ENCODE results near the gene TAS2R40. TPM values are rescaled to one million over a fixed set of nuclear protein-coding genes. Genes with fewer than 3 reads are reported as not detected.
"Not testable (repeated sequence)": the region's sequence is repeated elsewhere in the genome, so short reads cannot be mapped to it uniquely, and the experiment has no call there.

Gene TAS2R40
- total RNA-seq, 1 donor from 2014 or later: 0.72 TPM

GRCh38 chr7:143250199-143250598, 28.4 kb downstream of the TAS2R40 start:
- no peak for DNase-seq (ENCODE audit: low spot score)

- DNase-seq (ENCODE audit: low spot score): no peak
Observed at GRCh38 chr7:143250822-143251221, 29.0 kb downstream of the TAS2R40 start.

DNA sequence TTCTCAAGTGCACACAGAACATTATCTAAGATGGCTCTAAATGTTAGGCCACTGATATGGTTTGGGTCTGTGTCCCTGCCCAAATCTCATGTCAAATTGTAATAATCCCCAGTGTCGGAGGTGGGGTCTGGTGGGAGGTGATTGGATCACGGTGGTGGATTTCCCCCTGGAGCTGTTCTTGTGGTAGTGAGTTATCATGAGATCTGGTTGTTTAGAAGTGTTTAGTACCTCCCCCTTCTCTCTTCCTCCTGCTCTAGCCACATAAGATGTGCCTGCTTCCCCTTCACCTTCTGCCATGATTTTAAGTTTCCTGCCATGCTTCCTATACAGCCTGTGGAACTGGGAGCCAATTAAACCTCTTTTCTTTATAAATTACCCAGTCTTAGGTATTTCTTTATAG, 30.2 kb downstream of the TAS2R40 start:
- no peak for DNase-seq (ENCODE audit: low spot score)

DNA sequence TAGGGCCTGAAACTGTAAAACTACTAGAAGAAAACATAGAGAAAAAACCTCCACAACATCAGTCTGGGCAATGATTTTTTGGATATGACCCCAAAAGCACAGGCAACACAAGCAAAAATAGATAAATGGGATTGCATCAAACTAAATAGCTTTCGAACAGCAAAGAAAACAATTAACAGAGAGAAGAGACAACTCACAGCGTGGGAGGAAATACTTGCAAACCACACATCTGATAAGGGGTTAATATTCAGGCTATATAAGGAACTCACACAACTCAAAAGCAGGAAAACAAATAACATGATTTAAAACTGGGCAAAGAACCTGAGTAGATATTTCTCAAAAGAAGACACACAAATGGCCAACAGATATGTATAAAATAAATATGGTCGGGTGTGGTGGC, 33.7 kb downstream of the TAS2R40 start:
- DNase-seq (ENCODE audit: low spot score): no peak

- DNase-seq (ENCODE audit: low spot score): no peak
Observed at GRCh38 chr7:143256325-143256724, 34.5 kb downstream of the TAS2R40 start.

- DNase-seq (ENCODE audit: low spot score): no peak
Observed at GRCh38 chr7:143256932-143257331, 35.1 kb downstream of the TAS2R40 start.

DNA sequence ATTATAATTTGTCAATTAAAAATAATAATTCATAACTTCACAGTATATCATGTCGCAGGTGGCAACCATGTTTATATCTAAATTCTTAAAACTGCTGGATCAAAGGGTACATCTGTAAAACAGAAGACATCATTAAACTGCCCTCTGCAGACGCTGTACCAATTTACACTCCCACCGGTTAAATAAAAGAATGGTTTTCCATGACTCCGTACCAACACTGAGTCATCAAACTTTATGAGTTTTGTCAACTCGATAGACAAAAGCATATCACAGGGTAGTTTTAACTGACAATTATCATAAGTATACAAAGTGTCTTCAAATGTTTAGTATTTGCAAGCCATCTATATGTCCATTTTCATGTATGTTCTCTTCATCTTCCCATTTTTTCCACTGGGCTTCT, 35.7 kb downstream of the TAS2R40 start:
- DNase-seq (ENCODE audit: low spot score): no peak

DNA sequence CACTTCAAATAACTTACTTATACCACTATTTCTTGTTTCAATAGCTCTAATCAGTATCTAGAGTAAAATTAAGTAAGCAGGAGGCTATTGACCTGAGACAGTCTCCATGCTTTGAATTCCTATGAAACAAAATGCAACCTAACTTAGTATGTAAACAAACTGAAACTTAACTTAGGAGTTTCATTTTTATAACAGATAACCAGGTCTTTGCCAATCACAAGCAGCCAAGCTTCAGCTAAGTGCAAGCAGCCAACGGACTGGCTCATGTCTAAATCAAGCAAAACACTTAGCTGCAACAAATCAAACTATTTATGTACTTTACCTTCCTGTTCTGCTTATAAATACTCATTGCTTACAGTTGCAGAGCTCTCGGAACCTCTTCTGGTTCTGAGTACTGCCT, 37.0 kb downstream of the TAS2R40 start:
- no peak for DNase-seq (ENCODE audit: low spot score)

DNA sequence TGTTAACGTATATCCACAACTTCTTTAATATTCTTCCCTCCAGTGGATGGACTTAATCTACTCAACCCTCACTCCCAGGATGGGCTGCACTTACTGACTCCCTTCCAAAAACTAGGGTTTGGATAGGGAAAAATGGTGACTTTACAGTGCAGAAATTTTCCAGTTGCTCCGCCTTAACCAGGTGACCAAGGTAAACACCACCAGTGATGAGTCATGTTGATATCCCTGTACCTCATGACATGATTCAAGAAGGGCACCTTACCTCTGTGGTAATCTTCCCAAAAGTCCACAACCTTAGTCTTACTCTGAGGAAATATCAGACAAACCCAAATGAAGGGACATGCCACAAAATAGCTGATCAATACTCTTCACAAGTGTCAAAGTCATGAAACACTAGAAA, 37.9 kb downstream of the TAS2R40 start:
- DNase-seq (ENCODE audit: low spot score): no peak

DNA sequence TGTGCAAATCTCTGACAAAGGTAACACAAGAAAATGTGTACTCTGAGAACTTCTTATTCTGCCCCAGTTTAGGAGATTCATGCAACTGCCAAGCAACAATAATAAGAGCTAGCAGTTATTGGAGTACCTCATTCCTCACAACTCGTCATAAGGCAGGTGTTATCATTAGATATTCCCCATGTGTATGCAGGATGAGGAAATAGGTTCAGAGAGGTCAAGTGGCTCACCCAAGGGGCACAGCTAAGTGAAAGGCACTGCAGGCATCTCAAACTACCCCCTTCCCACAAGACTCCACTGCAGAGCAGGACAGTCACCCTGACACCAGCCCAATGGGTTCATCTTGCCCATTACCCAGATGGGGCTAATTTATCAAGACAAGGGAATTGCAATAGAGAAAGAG, 40.1 kb downstream of the TAS2R40 start:
- no peak for DNase-seq (ENCODE audit: low spot score)

- DNase-seq (ENCODE audit: low spot score): peak; percentile 92
Observed at GRCh38 chr7:143263266-143264195, 41.7 kb downstream of the TAS2R40 start, which contains the start of gene GSTK1. TSS of gene GSTK1 (plus strand) at chr7:143263441. CDS start at chr7:143263514, 73 bp downstream.

DNA sequence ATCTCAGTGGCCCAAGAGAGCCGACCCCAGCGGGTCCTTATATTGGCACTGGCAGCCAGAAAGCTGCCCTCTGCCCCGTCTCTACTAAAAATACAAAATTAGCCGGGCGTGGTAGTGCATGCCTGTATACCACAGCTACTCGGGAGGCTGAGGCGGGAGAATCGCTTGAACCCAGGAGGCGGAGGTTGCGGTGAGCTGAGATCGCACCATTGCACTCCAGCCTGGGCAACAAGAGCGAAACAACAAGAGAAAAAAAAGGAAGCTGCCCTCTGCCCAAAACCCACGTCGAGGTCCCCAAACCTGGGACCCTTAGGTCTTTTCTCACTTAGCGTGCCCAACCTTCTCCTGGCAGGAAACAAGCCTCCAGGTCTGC, 42.3 kb downstream of the TAS2R40 start:
- not testable (repeated sequence) for DNase-seq (ENCODE audit: low spot score)

DNA sequence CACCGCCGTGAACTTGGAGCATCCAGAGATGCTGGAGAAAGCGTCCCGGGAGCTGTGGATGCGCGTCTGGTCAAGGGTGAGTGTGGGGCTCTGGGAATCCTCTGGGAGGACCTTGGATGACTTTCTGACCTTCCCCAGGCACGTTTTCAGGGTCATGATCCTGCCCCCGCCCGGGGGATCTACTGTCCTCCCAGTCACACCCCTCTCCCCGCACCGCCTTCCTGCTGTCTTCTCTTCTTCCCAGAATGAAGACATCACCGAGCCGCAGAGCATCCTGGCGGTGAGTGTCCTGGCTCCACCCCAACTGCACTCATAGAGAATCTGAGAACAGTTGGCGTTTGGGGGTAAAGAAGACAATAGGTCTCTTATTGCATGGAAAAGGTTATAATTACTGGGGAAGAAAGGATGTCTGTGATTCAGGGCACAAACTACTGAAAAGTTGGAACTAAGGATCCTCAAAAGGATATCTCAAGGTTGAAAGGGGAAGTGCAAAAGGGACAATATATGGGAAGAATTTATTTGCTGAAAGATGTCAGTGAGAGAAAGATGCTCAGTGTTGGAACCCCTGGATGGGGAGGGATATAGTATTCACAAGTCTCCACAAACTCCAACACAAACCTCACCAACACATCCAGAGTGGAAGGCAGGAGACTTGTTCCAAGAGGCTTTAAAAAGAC, 43.3 kb downstream of the TAS2R40 start:
- no peak for DNase-seq (ENCODE audit: low spot score)

GRCh38 chr7:143269251-143269650, 47.4 kb downstream of the TAS2R40 start:
- DNase-seq (ENCODE audit: low spot score): no peak

- no peak for DNase-seq (ENCODE audit: low spot score)
Observed at GRCh38 chr7:143271240-143271639, 49.4 kb downstream of the TAS2R40 start.

Other genes starting within 250 kb of the TAS2R40 start
- not detected for gene OR9A2, start 194.9 kb upstream of the TAS2R40 start, total RNA-seq (ENCODE audit: insufficient read depth, low replicate concordance)
- gene OR6V1, start 169.7 kb upstream of the TAS2R40 start, total RNA-seq (ENCODE audit: insufficient read depth, low replicate concordance): 1.7 TPM
- not detected for gene PIP, start 90.0 kb upstream of the TAS2R40 start, total RNA-seq (ENCODE audit: insufficient read depth, low replicate concordance)
- gene TAS2R39, start 38.6 kb upstream of the TAS2R40 start, total RNA-seq (ENCODE audit: insufficient read depth, low replicate concordance): 8.2 TPM
- 29.9 TPM for gene GSTK1, start 41.4 kb downstream of the TAS2R40 start, total RNA-seq (ENCODE audit: insufficient read depth, low replicate concordance)
- gene TMEM139, start 62.9 kb downstream of the TAS2R40 start, total RNA-seq (ENCODE audit: insufficient read depth, low replicate concordance): 0.72 TPM
- 9.1 TPM for gene CASP2, start 66.3 kb downstream of the TAS2R40 start, total RNA-seq (ENCODE audit: insufficient read depth, low replicate concordance)
- not detected for gene CLCN1, start 94.1 kb downstream of the TAS2R40 start, total RNA-seq (ENCODE audit: insufficient read depth, low replicate concordance)
- gene FAM131B, start 140.7 kb downstream of the TAS2R40 start, total RNA-seq (ENCODE audit: insufficient read depth, low replicate concordance): 7.2 TPM
- 42.1 TPM for gene ZYX, start 159.3 kb downstream of the TAS2R40 start, total RNA-seq (ENCODE audit: insufficient read depth, low replicate concordance)
- gene EPHA1, start 186.8 kb downstream of the TAS2R40 start, total RNA-seq (ENCODE audit: insufficient read depth, low replicate concordance): 0.48 TPM
- not detected for gene TAS2R60, start 221.4 kb downstream of the TAS2R40 start, total RNA-seq (ENCODE audit: insufficient read depth, low replicate concordance)

All from umbilical cord (tissue), 2 donors.